H1 (cell line): ENCODE data around the gene RAB8B. TPM values are rescaled to one million over a fixed set of nuclear protein-coding genes. Genes with fewer than 3 reads are reported as not detected.

Experiments
- CTCF ChIA-PET: fragments of 300-600 bp; sonication (Branson Sonifier 250); formaldehyde crosslinking; loops from one replicate; lab custom pipeline; 2021; ENCODE audit not compliant: partially characterized antibody; lab: Charles Lee
- POLR2A ChIA-PET: fragments of 300-600 bp; sonication (Branson Sonifier 250); formaldehyde crosslinking; loops from one replicate; lab custom pipeline; 2021; ENCODE audit warnings: inconsistent platforms; ENCODE audit not compliant: partially characterized antibody; lab: Charles Lee
- DNase-seq, 2 experiments: peaks; one replicate each; pipeline versions ENCODE4 v3.0.0 to v3.0.0-alpha.2; 2010 to 2022; ENCODE audit warnings: low spot score in 2 of 2, low read depth in 1 of 2, mixed read lengths in 1 of 2
- FAIRE-seq: peaks from 2 replicates; lab custom pipeline; 2011; peaks lifted over from hg19 to GRCh38; lab: Jason Lieb, UNC
- H2AFZ ChIP-seq: 2 replicates; pipeline ENCODE4 v1.8.1; 2012; ENCODE audit warnings: low read length, inconsistent platforms
- H2AK5ac ChIP-seq: 2 replicates; pipeline ENCODE4 v1.6.1; 2013; ENCODE audit warnings: low read depth, low read length
- H2BK120ac ChIP-seq: replicated peaks from 2 replicates; pipeline ENCODE3; 2013; ENCODE audit warnings: low read depth, low read length, inconsistent platforms
- H2BK12ac ChIP-seq: 2 replicates; pipeline ENCODE4 v1.6.1; 2013; ENCODE audit warnings: low read depth, low read length
- H2BK15ac ChIP-seq: 2 replicates; pipeline ENCODE4 v1.6.1; 2013; ENCODE audit warnings: low read length
- H2BK20ac ChIP-seq: 2 replicates; pipeline ENCODE4 v1.6.1; 2013; ENCODE audit warnings: low read length
- H2BK5ac ChIP-seq: 2 replicates; pipeline ENCODE4 v1.6.1; 2013; ENCODE audit warnings: low read depth, low read length
- H3K14ac ChIP-seq: 2 replicates; pipeline ENCODE4 v1.6.1; 2013; ENCODE audit warnings: inconsistent platforms; ENCODE audit not compliant: insufficient read length
- H3K18ac ChIP-seq: 2 replicates; pipeline ENCODE4 v1.6.1; 2013; ENCODE audit warnings: low read length; ENCODE audit errors: extremely low read depth
- H3K23ac ChIP-seq: 2 replicates; pipeline ENCODE4 v1.6.1; 2013; ENCODE audit warnings: inconsistent platforms; ENCODE audit not compliant: insufficient read length
- H3K23me2 ChIP-seq: 2 replicates; pipeline ENCODE4 v1.6.1; 2013; ENCODE audit warnings: low read depth, low read length
- H3K27ac ChIP-seq: 2 replicates; pipeline ENCODE4 v1.6.1; 2011; ENCODE audit warnings: low read depth, low read length, inconsistent platforms
- H3K27me3 ChIP-seq, 4 experiments: replicated peaks in 1 of 4; 1 replicate in 1 of 4; 2 replicates in 3 of 4; pipeline versions ENCODE4 v1.6.1 to v1.8.1; 2011 to 2013; ENCODE audit warnings: low read length in 3 of 4, mild to moderate bottlenecking in 3 of 4, inconsistent platforms in 2 of 4, mixed read lengths in 2 of 4, moderate library complexity in 1 of 4; ENCODE audit not compliant: control insufficient read depth in 3 of 4, insufficient read depth in 3 of 4; ENCODE audit errors: extremely low read depth in 1 of 4
- H3K36me3 ChIP-seq, 4 experiments: 2 replicates each; pipeline versions ENCODE4 v1.6.1 to v1.8.1; 2011 to 2013; ENCODE audit warnings: mild to moderate bottlenecking in 4 of 4, low read length in 3 of 4, moderate library complexity in 2 of 4, control low read depth in 1 of 4, inconsistent platforms in 1 of 4; ENCODE audit not compliant: insufficient read depth in 4 of 4, control insufficient read depth in 2 of 4
- H3K4ac ChIP-seq: replicated peaks from 2 replicates; pipeline ENCODE3; 2013; ENCODE audit warnings: low read length, low read depth, mixed read lengths, inconsistent platforms; ENCODE audit not compliant: insufficient read length
- H3K4me1 ChIP-seq, 4 experiments: replicated peaks in 1 of 4; 1 replicate in 1 of 4; 2 replicates in 3 of 4; pipeline versions ENCODE4 v1.6.1 to v1.8.1; 2011 to 2013; ENCODE audit warnings: low read length in 3 of 4, inconsistent platforms in 2 of 4, mixed read lengths in 1 of 4; ENCODE audit not compliant: insufficient read depth in 4 of 4, control insufficient read depth in 3 of 4
- H3K4me2 ChIP-seq, 2 experiments: 2 replicates each; pipeline versions ENCODE4 v1.6.1 to v1.8.1; 2011 to 2013; ENCODE audit warnings: low read depth in 2 of 2, low read length in 2 of 2, control low read depth in 1 of 2, inconsistent platforms in 1 of 2, mild to moderate bottlenecking in 1 of 2; ENCODE audit not compliant: insufficient read depth in 1 of 2
- H3K4me3 ChIP-seq, 4 experiments: fragments of 200-600, 300-600 bp in 1 of 4; sonication (generic), shearing (Covaris generic), sonication (Bioruptor Twin) in 1 of 4; 2 replicates each; pipeline versions ENCODE4 v1.5.1 to v1.8.1; 2011 to 2016; ENCODE audit warnings: low read length in 4 of 4, low read depth in 3 of 4, control low read depth in 2 of 4, inconsistent platforms in 2 of 4, mild to moderate bottlenecking in 2 of 4, mixed read lengths in 1 of 4, moderate library complexity in 1 of 4; ENCODE audit not compliant: insufficient read depth in 2 of 4; ENCODE audit errors: extremely low read depth in 1 of 4
- H3K56ac ChIP-seq: replicated peaks from 2 replicates; pipeline ENCODE3; 2013; ENCODE audit warnings: low read depth, mild to moderate bottlenecking, mixed read lengths, low read length, inconsistent platforms; ENCODE audit not compliant: insufficient read length
- H3K79me1 ChIP-seq: 2 replicates; pipeline ENCODE4 v1.6.1; 2013; ENCODE audit warnings: low read depth, low read length, control low read depth
- H3K79me2 ChIP-seq, 2 experiments: 2 replicates each; pipeline versions ENCODE4 v1.6.1 to v1.8.1; 2012 to 2013; ENCODE audit warnings: low read length in 2 of 2, mild to moderate bottlenecking in 2 of 2, inconsistent platforms in 1 of 2; ENCODE audit not compliant: insufficient read depth in 2 of 2, control insufficient read depth in 1 of 2
- H3K9ac ChIP-seq, 4 experiments: replicated peaks in 1 of 4; 1 replicate in 1 of 4; 2 replicates in 3 of 4; pipeline versions ENCODE4 v1.6.1 to v1.8.1; 2011 to 2013; ENCODE audit warnings: low read depth in 3 of 4, low read length in 3 of 4, control low read depth in 2 of 4, mild to moderate bottlenecking in 2 of 4, moderate library complexity in 2 of 4, inconsistent platforms in 1 of 4; ENCODE audit errors: extremely low read depth in 1 of 4
- H3K9me3 ChIP-seq, 2 experiments: 2 replicates each; pipeline versions ENCODE4 v1.6.1 to v1.8.1; 2012 to 2013; ENCODE audit warnings: mild to moderate bottlenecking in 2 of 2, moderate library complexity in 2 of 2, control low read depth in 1 of 2, inconsistent platforms in 1 of 2, low read depth in 1 of 2, low read length in 1 of 2, mixed read lengths in 1 of 2; ENCODE audit not compliant: insufficient read depth in 2 of 2
- H4K20me1 ChIP-seq, 2 experiments: replicated peaks in 1 of 2; 2 replicates each; pipeline versions ENCODE3 to v1.8.1; 2011 to 2013; ENCODE audit warnings: inconsistent platforms in 2 of 2, low read length in 2 of 2, mild to moderate bottlenecking in 1 of 2; ENCODE audit not compliant: insufficient read depth in 2 of 2, control insufficient read depth in 1 of 2
- H4K5ac ChIP-seq: 2 replicates; pipeline ENCODE4 v1.6.1; 2013; ENCODE audit warnings: low read length, low read depth, mixed read lengths, inconsistent platforms; ENCODE audit not compliant: insufficient read length
- H4K8ac ChIP-seq: 2 replicates; pipeline ENCODE4 v1.8.0; 2013; ENCODE audit warnings: mild to moderate bottlenecking, moderate library complexity, low read length, inconsistent platforms; ENCODE audit not compliant: insufficient read depth; ENCODE audit errors: extremely low read depth
- H4K91ac ChIP-seq: replicated peaks from 2 replicates; pipeline ENCODE3; 2013; ENCODE audit warnings: low read length, mixed read lengths, inconsistent platforms; ENCODE audit not compliant: insufficient read length
- BCL11A ChIP-seq, 2 experiments: IDR thresholded peaks; one replicate each; pipeline ENCODE4 v1.6.1; 2011; ENCODE audit warnings: low read depth in 2 of 2, low read length in 2 of 2, mild to moderate bottlenecking in 2 of 2
- CBX5 ChIP-seq: fragments of 300-800, 300-1000 bp; sonication (generic); IDR thresholded peaks from 2 replicates; pipeline ENCODE4 v1.7.1; 2016; ENCODE audit warnings: antibody characterized with exemption, low read length, low read depth
- CTBP2 ChIP-seq: IDR thresholded peaks from 2 replicates; pipeline ENCODE4 v1.7.0; 2011; ENCODE audit warnings: borderline replicate concordance, mild to moderate bottlenecking, moderate library complexity, mixed read lengths, low read length; ENCODE audit not compliant: insufficient read depth, insufficient read length
- EZH2 ChIP-seq: fragments of 200-600 bp; sonication (generic); IDR thresholded peaks from 2 replicates; pipeline ENCODE4 v1.7.1; 2012; ENCODE audit warnings: low read depth, mild to moderate bottlenecking, moderate library complexity, low read length, inconsistent platforms; ENCODE audit not compliant: severe bottlenecking
- KDM4A ChIP-seq: IDR thresholded peaks from one replicate; pipeline ENCODE4 v1.7.1; 2012; ENCODE audit warnings: low read depth, mild to moderate bottlenecking, moderate library complexity, low read length, inconsistent platforms; ENCODE audit not compliant: severe bottlenecking
- MAFK ChIP-seq: IDR thresholded peaks from 2 replicates; pipeline ENCODE4 v1.6.1; 2012; ENCODE audit warnings: low read depth, mild to moderate bottlenecking, improper control_type of control experiment, low read length
- MAX ChIP-seq: IDR thresholded peaks from 2 replicates; pipeline ENCODE4 v1.6.1; 2012; ENCODE audit warnings: inconsistent platforms
- RNF2 ChIP-seq: fragments of 200-900, 300-1000 bp; sonication (generic); IDR thresholded peaks from 2 replicates; pipeline ENCODE4 v1.7.1; 2016; ENCODE audit warnings: borderline replicate concordance, low read depth, mild to moderate bottlenecking, antibody characterized with exemption, low read length; ENCODE audit not compliant: poor library complexity, severe bottlenecking; ENCODE audit errors: missing control alignments
- SIRT6 ChIP-seq: IDR thresholded peaks from one replicate; pipeline ENCODE4 v1.7.1; 2012; ENCODE audit warnings: low read length, inconsistent platforms
- SP1 ChIP-seq: IDR thresholded peaks from 2 replicates; pipeline ENCODE4 v1.6.1; 2011; ENCODE audit warnings: low read depth, low read length
- TAF1 ChIP-seq: IDR thresholded peaks from 2 replicates; pipeline ENCODE4 v1.6.1; 2011; ENCODE audit warnings: mild to moderate bottlenecking, low read depth, low read length
- TCF12 ChIP-seq: IDR thresholded peaks from 2 replicates; pipeline ENCODE4 v1.6.1; 2011; ENCODE audit warnings: low read depth, mild to moderate bottlenecking, low read length
- YY1 ChIP-seq: IDR thresholded peaks from 2 replicates; pipeline ENCODE4 v1.6.1; 2011; ENCODE audit warnings: low read depth, mild to moderate bottlenecking, low read length
- WGBS, 2 experiments: shearing (Covaris generic) in 1 of 2; methylation state at CpG; one replicate each; pipeline versions ENCODE4 v1.1.6 to v1.1.7; 2013 to 2015; ENCODE audit warnings: low lambda C conversion rate in 2 of 2, mixed read lengths in 2 of 2, inconsistent platforms in 1 of 2, low coverage in 1 of 2, missing lambda C conversion rate in 1 of 2; ENCODE audit not compliant: insufficient replicate concordance in 2 of 2, insufficient coverage in 1 of 2, insufficient read length in 1 of 2; ENCODE audit errors: extremely low coverage in 1 of 2, missing lambda C conversion rate in 1 of 2; 5-methylcytosine and 5-hydroxymethylcytosine counted together
- polyA plus RNA-seq, 7 experiments: library from polyadenylated mRNA; depleted of rRNA in 3 of 7; stranded (reverse) in 5 of 7; unstranded in 2 of 7; fragments of >200 nt in 5 of 7; fragments of 200-250 nt in 2 of 7; gene quantifications; 1 replicate in 5 of 7; 2 replicates in 1 of 7; 4 replicates in 1 of 7; pipeline versions ENCODE4 v1.2.1 to v1.2.3, GENCODE V29; 2011 to 2013; ENCODE audit warnings: missing spikeins in 2 of 7, mixed read lengths in 2 of 7
- total RNA-seq: library from RNA; stranded (reverse); fragmentation: NEBNext Ultra II Directional; extraction: Animal tissue kit (Norgen Biotek cat#: 25700); gene quantifications from 2 replicates; pipeline ENCODE4 v1.2.1, GENCODE V29; 2021

RAB8B gene
- total and polyA plus RNA-seq, 2 of the 8 experiments (the other 6 are each of a cell fraction or from before 2014, with no cell fraction given): 9.5 to 47.8 TPM

- no peak for DNase-seq
- H2BK20ac ChIP-seq: no peak overlapping the region
- H3K27me3 ChIP-seq: no peaks in the 10 kb centered on the region
- H2BK120ac ChIP-seq: no peak overlapping the region
- no peak overlapping the region for H3K23ac ChIP-seq
- H2AFZ ChIP-seq: no peak overlapping the region
- H3K56ac ChIP-seq: no peak overlapping the region
- no peak overlapping the region for H3K14ac ChIP-seq
- CTCF ChIA-PET: interaction anchor here (0.7 kb wide), 1 partner anchor 13 kb away, joined by 3 read pairs; no protein-coding TSS in a partner anchor
- no peaks in the 10 kb centered on the region for H4K20me1 ChIP-seq
- H3K4me1 ChIP-seq: peaks cover 0 to 7% (median 3%) of the 10 kb centered on the region in 4 experiments; a peak in 4 of 7 replicates
- no peak overlapping the region for H3K4ac ChIP-seq
- H3K4me2 ChIP-seq: no peak overlapping the region
- TF ChIP-seq SP1: no peak
- TF ChIP-seq TCF12: no peak
- no peak for TF ChIP-seq SIRT6
- TF ChIP-seq RNF2: no peak
- no peak for TF ChIP-seq TAF1
- no peak for TF ChIP-seq KDM4A
- TF ChIP-seq BCL11A (IDR thresholded peaks at IDR 0.05; ENCODE audit: low read depth in 2 of 2, low read length in 2 of 2): no peak
- no peak for TF ChIP-seq MAFK
- TF ChIP-seq EZH2: no peak
- TF ChIP-seq MAX: no peak
- TF ChIP-seq CBX5: no peak
- no peak for TF ChIP-seq YY1
- TF ChIP-seq CTBP2: no peak
- H4K5ac ChIP-seq: no peak overlapping the region
- H3K79me2 ChIP-seq: no peaks in the 10 kb centered on the region
- no peak overlapping the region for H2BK15ac ChIP-seq
- no peak for FAIRE-seq
- H2BK5ac ChIP-seq: no peak overlapping the region
- no peak overlapping the region for H3K18ac ChIP-seq
- H2BK12ac ChIP-seq: no peak overlapping the region
- H4K91ac ChIP-seq: no peak overlapping the region
- H3K27ac ChIP-seq: no peak overlapping the region
- H3K23me2 ChIP-seq: no peaks in the 10 kb centered on the region
- POLR2A ChIA-PET: no interaction called here
- H3K36me3 ChIP-seq: peaks cover 2 to 5% (median 4%) of the 10 kb centered on the region in 4 experiments; a peak in 4 of 8 replicates
- WGBS, 2 experiments: 96% methylated on average over 2 of the region's 2 CpGs; no CpG with 5 or more reads in 1 of the 2 experiments
- H3K4me3 ChIP-seq: no peak overlapping the region
- H4K8ac ChIP-seq: no peak overlapping the region
- H3K9ac ChIP-seq: no peak overlapping the region
- H3K9me3 ChIP-seq: no peaks in the 10 kb centered on the region
- H3K79me1 ChIP-seq: no peaks in the 10 kb centered on the region
- no peak overlapping the region for H2AK5ac ChIP-seq
Observed at GRCh38 chr15:63251701-63252100, 62.3 kb downstream of the RAB8B start.
